ENCODE data around the gene AHDC1. TPM values are rescaled to one million over a fixed set of nuclear protein-coding genes. Genes with fewer than 3 reads are reported as not detected.

Gene AHDC1
- total RNA-seq, 1 experiment from 2014 or later, result 18.4 TPM

DNA sequence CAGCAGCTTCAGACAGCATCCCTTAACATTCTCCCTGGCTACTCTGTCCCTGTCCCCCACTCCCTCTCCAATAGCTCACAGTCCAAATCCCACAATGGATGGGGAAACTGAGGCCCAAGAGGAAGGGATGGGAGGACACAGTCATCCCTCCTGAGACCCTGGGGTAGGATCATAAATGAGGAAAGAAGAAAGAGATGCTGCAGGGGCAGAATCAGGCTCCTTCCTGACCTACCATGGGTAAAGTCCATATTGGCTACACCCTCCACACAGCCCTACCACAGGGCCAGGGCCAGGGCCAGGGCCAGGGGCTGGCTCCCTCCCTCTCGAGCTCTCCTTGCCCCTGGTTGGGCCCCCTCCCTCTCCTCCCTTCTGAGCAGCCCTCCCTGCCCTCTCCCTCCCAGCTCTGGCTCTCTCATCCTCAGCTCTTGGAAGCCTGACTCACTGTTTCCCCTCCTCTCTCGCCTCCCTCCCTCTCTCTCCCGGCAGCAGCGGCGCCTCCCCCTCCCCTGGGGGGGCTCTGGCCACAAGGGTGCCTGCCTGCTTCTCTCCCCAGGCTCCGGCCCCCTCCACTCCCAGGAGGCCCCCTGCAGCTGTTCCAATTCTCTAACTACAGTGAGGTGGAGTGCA lies 4.9 kb downstream of the AHDC1 start:
- Mint-ChIP-seq H3K4me1 (ENCODE audit: insufficient read depth, unreplicated experiment) (peaks cover 30% of the 10 kb centered on the region), H3K4me3 (ENCODE audit: unreplicated experiment) (peak overlapping the region; percentile 15), H3K27me3 (ENCODE audit: insufficient read depth, unreplicated experiment) (no peaks in the 10 kb centered on the region), H3K27ac (ENCODE audit: low read depth, unreplicated experiment) (no peak overlapping the region), H3K36me3 (ENCODE audit: insufficient read depth, unreplicated experiment) (no peaks in the 10 kb centered on the region), H3K9me3 (ENCODE audit: unreplicated experiment) (no peaks in the 10 kb centered on the region)
- intact Hi-C loops (cut with micrococcal nuclease), result no loop called here
- no TSS peak for BruUV-seq (replicated peaks)
- TF ChIP-seq, protein P1, sequence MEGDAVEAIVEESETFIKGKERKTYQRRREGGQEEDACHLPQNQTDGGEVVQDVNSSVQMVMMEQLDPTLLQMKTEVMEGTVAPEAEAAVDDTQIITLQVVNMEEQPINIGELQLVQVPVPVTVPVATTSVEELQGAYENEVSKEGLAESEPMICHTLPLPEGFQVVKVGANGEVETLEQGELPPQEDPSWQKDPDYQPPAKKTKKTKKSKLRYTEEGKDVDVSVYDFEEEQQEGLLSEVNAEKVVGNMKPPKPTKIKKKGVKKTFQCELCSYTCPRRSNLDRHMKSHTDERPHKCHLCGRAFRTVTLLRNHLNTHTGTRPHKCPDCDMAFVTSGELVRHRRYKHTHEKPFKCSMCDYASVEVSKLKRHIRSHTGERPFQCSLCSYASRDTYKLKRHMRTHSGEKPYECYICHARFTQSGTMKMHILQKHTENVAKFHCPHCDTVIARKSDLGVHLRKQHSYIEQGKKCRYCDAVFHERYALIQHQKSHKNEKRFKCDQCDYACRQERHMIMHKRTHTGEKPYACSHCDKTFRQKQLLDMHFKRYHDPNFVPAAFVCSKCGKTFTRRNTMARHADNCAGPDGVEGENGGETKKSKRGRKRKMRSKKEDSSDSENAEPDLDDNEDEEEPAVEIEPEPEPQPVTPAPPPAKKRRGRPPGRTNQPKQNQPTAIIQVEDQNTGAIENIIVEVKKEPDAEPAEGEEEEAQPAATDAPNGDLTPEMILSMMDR (IDR thresholded peaks at IDR 0.05; ENCODE audit: unreplicated experiment), result no peak
- DNase-seq (ENCODE audit: unreplicated experiment), result peak; percentile 35
- ChIA-PET POLR2A (interaction anchor here (1.7 to 4.6 kb wide), 2 partner anchors 42 to 58 kb away, joined by 4 to 37 read pairs; no protein-coding TSS in a partner anchor), CTCF (interaction anchor here (0.6 to 4.7 kb wide), 6 partner anchors 10 to 246 kb away, joined by 3 to 51 read pairs (median 4); no protein-coding TSS in a partner anchor)

DNA sequence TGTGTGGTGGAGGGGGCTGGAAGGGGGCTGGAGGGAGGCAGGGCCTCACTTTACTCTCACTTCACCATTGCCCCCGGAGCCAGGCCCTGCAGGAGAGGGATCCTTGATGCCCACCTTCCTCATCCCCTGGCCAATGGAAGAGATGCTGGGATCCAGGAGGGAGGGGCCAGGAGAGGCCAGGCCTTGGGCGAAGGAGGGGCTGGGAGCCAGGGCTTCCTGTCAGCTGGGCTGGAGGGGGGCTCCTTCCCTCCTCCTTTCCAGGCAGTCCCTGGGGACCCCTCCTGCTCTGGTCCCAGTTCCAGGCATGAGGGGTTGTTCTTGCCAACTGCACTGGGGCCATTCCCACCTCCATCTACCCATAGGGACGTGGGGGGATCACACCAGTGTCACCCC lies 5.7 kb downstream of the AHDC1 start:
- CTCF ChIA-PET, result interaction anchor here (0.6 to 4.7 kb wide), 3 partner anchors 16 to 108 kb away, joined by 3 to 51 read pairs (median 4); partner anchors contain the start of gene WASF2

GRCh38 chr1:27597516-27598294 lies 6.2 kb downstream of the AHDC1 start:
- intact Hi-C loops (cut with micrococcal nuclease), result no loop called here
- TF ChIP-seq, protein P1 (IDR thresholded peaks at IDR 0.05; ENCODE audit: unreplicated experiment), result no peak
- ChIA-PET POLR2A (interaction anchor here (0.6 to 1.7 kb wide), 3 partner anchors 23 to 232 kb away, joined by 3 to 4 read pairs (median 3); no protein-coding TSS in a partner anchor), CTCF (interaction anchor here (0.6 to 4.7 kb wide), 3 partner anchors 21 to 108 kb away, joined by 3 to 51 read pairs (median 6); partner anchors contain the start of gene WASF2)
- BruUV-seq (replicated peaks), result no TSS peak
- H3K36me3 Mint-ChIP-seq (ENCODE audit: insufficient read depth, unreplicated experiment), result no peaks in the 10 kb centered on the region
- no peaks in the 10 kb centered on the region for H3K9me3 Mint-ChIP-seq (ENCODE audit: unreplicated experiment)
- peaks cover 40% of the 10 kb centered on the region for H3K4me1 Mint-ChIP-seq (ENCODE audit: insufficient read depth, unreplicated experiment)
- H3K27me3 Mint-ChIP-seq (ENCODE audit: insufficient read depth, unreplicated experiment), result no peaks in the 10 kb centered on the region
- no peak overlapping the region for H3K27ac Mint-ChIP-seq (ENCODE audit: low read depth, unreplicated experiment)
- H3K4me3 Mint-ChIP-seq (ENCODE audit: unreplicated experiment), result peak overlapping the region; percentile 3
- DNase-seq (ENCODE audit: unreplicated experiment), result no peak

More for the DNA sequence above, 5.7 kb downstream of the AHDC1 start:
- Mint-ChIP-seq H3K9me3 (ENCODE audit: unreplicated experiment) (no peaks in the 10 kb centered on the region), H3K36me3 (ENCODE audit: insufficient read depth, unreplicated experiment) (no peaks in the 10 kb centered on the region), H3K4me3 (ENCODE audit: unreplicated experiment) (peak overlapping the region; percentile 15), H3K27ac (ENCODE audit: low read depth, unreplicated experiment) (no peak overlapping the region), H3K27me3 (ENCODE audit: insufficient read depth, unreplicated experiment) (no peaks in the 10 kb centered on the region), H3K4me1 (ENCODE audit: insufficient read depth, unreplicated experiment) (peaks cover 37% of the 10 kb centered on the region)
- DNase-seq (ENCODE audit: unreplicated experiment), result no peak
- POLR2A ChIA-PET, result interaction anchor here (1.7 to 4.6 kb wide), 2 partner anchors 41 to 58 kb away, joined by 4 to 37 read pairs; no protein-coding TSS in a partner anchor
- intact Hi-C loops (cut with micrococcal nuclease), result no loop called here
- TF ChIP-seq, protein P1 (IDR thresholded peaks at IDR 0.05; ENCODE audit: unreplicated experiment), result no peak
- BruUV-seq (replicated peaks), result no TSS peak

GRCh38 chr1:27596986-27597385 lies 7.0 kb downstream of the AHDC1 start:
- ChIA-PET POLR2A (interaction anchor here (0.6 to 2.6 kb wide), 4 partner anchors 22 to 231 kb away, joined by 3 to 8 read pairs (median 4); no protein-coding TSS in a partner anchor), CTCF (interaction anchor here (0.7 to 3.0 kb wide), 5 partner anchors 12 to 387 kb away, joined by 3 to 25 read pairs (median 4); no protein-coding TSS in a partner anchor)
- Mint-ChIP-seq H3K36me3 (ENCODE audit: insufficient read depth, unreplicated experiment) (no peaks in the 10 kb centered on the region), H3K27me3 (ENCODE audit: insufficient read depth, unreplicated experiment) (no peaks in the 10 kb centered on the region), H3K4me1 (ENCODE audit: insufficient read depth, unreplicated experiment) (peaks cover 40% of the 10 kb centered on the region), H3K27ac (ENCODE audit: low read depth, unreplicated experiment) (no peak overlapping the region), H3K4me3 (ENCODE audit: unreplicated experiment) (no peak overlapping the region), H3K9me3 (ENCODE audit: unreplicated experiment) (no peaks in the 10 kb centered on the region)
- DNase-seq (ENCODE audit: unreplicated experiment), result no peak
- no TSS peak for BruUV-seq (replicated peaks)
- TF ChIP-seq, protein P1 (IDR thresholded peaks at IDR 0.05; ENCODE audit: unreplicated experiment), result no peak
- intact Hi-C loops (cut with micrococcal nuclease), result no loop called here

All from MCF 10A (cell line).